ENCODE measurements around the gene MYOF. TPM values are rescaled to one million over a fixed set of nuclear protein-coding genes. Genes with fewer than 3 reads are reported as not detected.
"Not testable (repeated sequence)": the region's sequence is repeated elsewhere in the genome, so short reads cannot be mapped to it uniquely, and the experiment has no call there.

The MYOF gene
- total RNA-seq, 1 experiment from 2014 or later: 242 TPM

DNA sequence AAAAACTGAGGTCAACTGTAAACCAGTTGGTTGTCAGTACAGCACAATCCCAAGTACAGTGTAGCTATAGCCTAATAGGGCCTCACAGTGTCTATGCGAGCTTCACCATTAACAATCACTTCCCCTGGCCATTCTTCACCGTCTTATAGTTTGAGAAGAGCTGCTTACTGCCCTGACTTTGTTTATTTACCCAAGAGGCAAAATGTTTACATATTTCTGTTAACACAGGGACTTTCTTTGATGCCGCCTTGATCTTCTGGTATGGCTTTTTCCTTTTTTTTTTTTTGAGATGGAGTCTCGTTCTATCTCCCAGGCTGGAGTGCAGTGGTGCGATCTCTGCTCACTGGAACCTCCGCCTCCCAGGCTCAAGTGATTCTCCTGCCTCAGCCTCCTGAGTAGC lies 3.3 kb downstream of the MYOF start:
- DNase-seq (ENCODE audit: low read depth): no peak

DNA sequence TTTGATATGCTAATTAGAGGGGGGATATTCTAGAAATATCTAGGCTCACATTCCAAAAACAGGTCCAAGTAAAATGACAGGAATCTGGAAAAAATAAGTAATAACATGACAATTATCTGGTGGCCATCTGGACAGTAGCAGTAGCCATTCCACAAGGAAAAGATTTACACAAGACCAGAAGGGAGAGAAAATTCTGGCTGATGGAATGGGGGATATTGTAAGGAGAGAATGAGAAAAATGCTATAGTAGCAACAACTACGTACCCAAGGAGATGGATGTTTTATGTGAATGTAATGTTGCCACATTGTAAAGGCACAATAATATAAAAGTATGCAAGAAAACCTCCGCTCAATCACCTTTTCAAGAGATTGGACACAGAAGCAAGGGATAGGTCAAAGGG lies 5.4 kb downstream of the MYOF start:
- DNase-seq (ENCODE audit: low read depth): no peak

DNA sequence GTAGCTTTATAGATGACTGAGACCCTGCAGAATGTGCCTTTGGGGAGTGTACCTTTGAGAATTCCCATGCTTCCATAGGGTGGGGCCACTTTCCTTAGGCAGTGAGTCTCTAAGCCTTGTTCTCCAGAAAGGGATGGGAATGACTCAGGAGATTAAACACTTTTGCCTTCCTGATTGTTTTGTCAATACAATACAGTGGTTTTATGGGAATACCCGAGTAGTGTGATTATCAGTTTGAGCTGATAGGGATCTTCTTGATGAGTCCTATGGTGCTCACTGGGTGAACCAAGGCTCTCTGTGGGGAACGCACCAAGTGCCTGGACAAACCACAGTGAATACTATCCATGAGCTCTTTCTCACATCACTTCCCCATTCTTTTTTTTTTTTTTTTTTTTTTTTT lies 6.3 kb downstream of the MYOF start:
- peak; percentile 65 for DNase-seq (ENCODE audit: low read depth)

- DNase-seq (ENCODE audit: low read depth): peak; percentile 44
These were observed 6.9 kb downstream of the MYOF start for GRCh38 chr10:93475227-93475626.

GRCh38 chr10:93473804-93474472 lies 8.2 kb downstream of the MYOF start:
- DNase-seq (ENCODE audit: low read depth): no peak

DNA sequence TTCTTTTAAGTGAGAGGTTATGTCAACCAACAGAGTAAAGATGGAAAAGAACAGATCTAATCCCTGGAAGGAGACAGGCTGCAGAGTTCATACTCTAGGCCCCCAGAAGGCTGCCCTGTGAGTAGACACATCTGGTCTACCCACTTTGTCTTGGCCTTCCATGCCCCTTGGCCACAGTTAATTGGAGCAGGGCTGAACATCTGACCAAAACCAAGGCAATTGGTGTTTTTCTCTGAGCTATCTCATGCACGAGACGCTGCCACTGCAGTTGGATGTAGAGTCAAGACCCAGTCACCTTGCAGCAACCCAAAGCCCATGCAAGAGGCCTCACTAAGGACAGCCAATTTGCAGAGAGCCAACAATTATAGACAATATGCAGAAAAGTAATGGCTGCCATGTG lies 9.0 kb downstream of the MYOF start:
- DNase-seq (ENCODE audit: low read depth): no peak

DNA sequence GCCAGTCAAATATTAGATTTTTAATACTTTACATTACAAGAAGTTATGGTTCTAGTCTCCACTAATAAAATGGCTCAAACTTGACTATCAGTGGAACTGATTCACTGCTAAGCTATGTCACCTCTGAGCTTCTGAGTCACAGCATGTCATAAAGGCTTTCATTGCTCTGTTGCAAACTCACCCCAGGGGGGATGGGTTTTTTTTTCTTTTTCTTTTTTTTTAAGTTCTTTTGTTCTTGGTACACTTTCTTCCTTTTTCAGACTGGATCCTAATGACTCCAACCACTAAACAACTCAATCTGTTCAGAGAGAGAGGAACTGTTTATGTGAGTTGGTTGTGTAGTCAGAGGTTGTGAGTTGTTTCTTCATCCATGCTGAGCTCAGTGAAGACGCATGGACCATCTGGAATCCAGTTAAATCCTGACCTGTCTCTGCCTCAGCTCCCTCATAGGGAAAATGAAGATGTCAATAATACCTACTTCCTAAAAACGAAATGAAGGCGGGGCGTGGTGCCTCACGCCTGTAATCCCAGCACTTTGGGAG lies 11.0 kb downstream of the MYOF start:
- peak; percentile 97 for DNase-seq (ENCODE audit: low read depth)

- peak; percentile 66 for DNase-seq (ENCODE audit: low read depth)
These were observed 12.7 kb downstream of the MYOF start for GRCh38 chr10:93469454-93469853.

DNA sequence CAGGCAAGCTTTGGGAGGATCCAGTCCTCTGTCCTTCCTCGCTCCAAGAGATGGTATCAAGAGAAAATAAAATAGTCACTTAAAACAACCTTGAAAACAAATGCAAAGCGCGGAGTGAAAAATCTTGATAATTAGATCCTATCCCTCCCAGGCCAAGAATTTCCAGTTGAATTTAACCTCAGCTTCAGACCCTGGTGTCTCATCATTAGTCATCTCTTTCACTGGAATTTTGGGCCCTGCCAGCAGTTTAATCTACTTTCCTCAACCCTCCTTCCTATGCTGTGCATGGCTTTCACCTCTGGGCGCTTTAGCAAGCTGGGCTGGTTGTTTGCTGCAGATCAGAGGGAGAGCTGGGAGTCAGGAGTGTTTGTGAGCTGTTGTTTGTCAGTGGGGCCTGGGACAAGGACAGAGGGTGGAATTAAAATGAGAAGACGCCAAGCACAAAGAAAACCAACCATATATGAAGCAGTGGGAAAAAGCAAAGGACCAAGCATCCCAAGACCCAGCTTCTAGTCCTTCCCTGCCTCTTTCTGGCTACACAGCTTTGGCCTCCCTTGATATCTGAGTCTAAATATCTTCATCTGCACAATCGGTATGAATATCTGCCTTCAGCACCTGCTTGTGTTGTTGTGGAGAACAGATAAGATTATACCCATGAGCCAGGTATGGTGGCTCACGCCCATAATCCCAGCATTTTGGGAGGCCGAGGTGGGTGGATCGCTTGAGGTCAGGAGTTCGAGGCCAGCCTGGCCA lies 13.5 kb downstream of the MYOF start:
- DNase-seq (ENCODE audit: low read depth): peak; percentile 98

DNA sequence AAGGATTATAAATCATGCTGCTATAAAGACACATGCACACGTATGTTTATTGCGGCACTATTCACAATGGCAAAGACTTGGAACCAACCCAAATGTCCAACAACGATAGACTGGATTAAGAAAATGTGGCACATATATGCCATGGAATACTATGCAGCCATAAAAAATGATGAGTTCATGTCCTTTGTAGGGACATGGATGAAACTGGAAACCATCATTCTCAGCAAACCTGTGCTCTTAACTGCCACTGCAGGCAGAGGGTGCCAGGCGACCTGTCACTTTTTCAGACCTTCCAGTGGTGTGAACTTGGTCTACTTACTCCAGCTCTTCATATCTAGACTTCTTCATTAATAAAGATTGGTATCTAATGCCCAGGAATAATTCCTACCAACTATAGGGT lies 14.5 kb downstream of the MYOF start:
- not testable (repeated sequence) for DNase-seq (ENCODE audit: low read depth)

DNA sequence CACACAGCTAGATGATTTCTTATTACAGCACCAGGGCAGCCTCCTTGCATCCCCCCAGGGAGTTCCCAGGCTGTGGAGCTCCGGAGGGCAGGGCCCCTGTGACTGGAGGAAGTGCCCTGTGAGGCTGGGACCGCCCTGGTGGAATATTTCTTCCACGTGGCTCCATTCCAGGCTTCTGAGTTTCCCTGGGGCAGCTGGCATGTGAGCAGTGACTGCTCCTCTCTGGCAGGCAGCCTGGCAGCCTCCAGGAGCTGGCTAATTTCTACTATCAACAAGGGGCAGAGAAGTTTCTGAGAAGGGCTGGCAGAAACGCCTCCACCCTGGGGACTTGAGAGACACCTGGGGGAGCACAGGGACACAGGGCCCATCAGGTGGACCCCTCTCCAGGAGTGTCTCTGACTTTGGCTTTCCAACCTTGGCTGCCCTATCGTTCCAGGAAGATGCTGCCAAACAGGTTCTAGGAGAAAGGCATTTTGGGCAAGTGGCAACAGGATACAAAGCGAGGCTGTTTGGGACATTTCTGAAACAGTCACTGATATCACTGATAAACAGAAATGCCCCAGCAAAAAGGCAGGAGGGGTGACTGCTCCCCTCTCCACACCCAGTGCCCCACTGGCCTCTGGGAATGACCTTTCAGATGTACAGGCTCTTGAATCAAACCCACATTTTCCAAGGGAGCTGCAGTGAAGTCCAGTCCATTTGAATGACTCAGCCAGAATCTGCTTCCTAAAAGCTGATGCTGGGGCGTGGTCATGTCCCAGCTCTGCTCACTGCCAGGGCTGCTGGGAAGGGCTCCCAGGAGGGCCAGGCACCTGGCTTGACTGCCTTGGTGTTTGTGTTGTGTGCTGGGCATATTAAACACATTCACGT lies 16.1 kb downstream of the MYOF start:
- DNase-seq (ENCODE audit: low read depth): peak; percentile 99

- no peak for DNase-seq (ENCODE audit: low read depth)
These were observed 17.3 kb downstream of the MYOF start for GRCh38 chr10:93464776-93465388.

GRCh38 chr10:93463723-93464476 lies 18.2 kb downstream of the MYOF start:
- DNase-seq (ENCODE audit: low read depth): peak; percentile 66

DNA sequence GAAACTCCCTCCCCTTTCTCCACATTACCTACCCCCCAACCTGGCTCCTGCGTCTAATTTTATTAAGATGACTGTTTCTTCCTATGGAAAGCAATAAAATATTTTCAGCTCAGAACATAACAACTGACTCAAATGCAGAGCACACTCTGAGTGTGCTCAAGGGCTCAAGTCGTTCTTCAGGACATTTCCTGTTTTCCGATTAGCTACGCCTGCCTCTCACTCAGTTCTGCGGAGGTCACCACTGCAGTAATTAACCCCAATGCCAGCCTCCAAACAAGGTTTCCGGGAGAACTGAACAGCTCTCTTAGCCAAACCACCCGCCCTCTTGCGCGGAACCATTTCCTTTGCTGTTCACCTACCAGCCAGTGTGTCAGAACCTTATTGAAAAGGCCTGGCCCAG lies 19.3 kb downstream of the MYOF start:
- DNase-seq (ENCODE audit: low read depth): no peak

- DNase-seq (ENCODE audit: low read depth): no peak
These were observed 19.8 kb downstream of the MYOF start for GRCh38 chr10:93462371-93462770.

GRCh38 chr10:93461807-93462178 lies 20.3 kb downstream of the MYOF start:
- peak; percentile 86 for DNase-seq (ENCODE audit: low read depth)

GRCh38 chr10:93461109-93461806 lies 20.9 kb downstream of the MYOF start:
- DNase-seq (ENCODE audit: low read depth): no peak

DNA sequence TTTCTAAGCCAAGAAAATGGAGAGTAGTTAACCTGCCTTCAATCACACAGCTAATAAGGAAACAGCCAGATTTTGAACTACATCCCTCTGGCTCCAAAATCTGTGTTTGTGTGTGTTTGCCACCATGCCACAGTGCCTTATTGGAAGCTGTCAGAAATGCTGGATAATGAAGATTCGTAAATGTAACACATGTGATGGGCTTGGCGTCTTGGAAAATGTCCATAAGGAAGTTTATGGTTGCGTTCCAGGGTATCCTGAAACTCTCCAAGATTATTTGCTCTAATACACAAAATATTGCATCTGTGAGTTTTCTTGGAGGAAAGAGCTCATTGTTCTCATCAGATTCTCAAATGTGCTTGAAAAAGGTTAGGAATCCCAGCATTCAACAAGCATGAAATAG lies 22.7 kb downstream of the MYOF start:
- DNase-seq (ENCODE audit: low read depth): no peak

DNA sequence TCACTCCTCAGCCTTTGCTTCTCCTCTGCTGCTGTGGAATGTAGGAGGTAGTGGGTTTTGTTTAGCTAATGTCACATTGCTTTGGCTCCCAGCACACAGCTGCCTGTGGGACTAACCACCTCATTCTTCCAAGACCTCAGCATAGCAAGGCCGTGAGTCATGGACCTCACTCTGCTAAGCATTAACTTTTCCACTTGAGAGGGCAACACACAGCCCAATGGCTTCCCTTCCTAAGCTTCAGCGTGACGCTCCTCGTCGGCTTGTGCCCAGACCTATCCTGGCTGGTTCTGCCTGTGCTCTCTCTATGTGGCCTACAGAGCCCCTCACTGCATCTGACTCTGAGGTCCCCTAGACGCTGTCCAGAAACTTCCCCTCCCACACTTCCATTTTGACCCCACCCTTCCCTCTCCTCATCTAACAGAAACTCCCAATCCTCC lies 23.3 kb downstream of the MYOF start:
- peak; percentile 100 for DNase-seq (ENCODE audit: low read depth)

DNA sequence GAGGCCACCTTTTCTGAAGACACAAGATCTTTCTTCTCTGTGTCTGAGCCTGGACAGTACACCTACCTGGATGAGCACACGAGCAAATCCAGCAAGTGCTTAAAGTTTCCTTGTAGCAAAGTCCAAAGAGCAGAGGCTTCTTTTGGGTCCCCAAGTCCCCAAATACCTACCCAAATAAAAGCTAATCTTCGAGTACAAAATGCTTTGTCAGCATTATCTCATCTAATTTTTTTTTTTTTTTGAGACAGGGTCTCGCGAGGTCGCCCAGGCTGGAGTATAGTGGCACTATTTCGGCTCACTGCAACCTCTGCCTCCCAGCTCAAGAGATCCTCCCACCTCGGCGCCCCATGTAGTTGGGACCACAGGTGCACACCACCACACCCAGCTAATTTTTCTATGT lies 24.6 kb downstream of the MYOF start:
- DNase-seq (ENCODE audit: low read depth): no peak
